Endothelial cell of hepatic sinusoid (primary cell): Measurements from ENCODE around the gene WNK1.
"Not testable (repeated sequence)": the region's sequence is repeated elsewhere in the genome, so short reads cannot be mapped to it uniquely, and the experiment has no call there.

Experiments used
- in situ Hi-C: cut with HindIII; loops from 2 replicates; pipeline ENCODE4 v1.10.0; 2017; ENCODE audit warnings: low sequenced_read_pairs

Gene WNK1

DNA sequence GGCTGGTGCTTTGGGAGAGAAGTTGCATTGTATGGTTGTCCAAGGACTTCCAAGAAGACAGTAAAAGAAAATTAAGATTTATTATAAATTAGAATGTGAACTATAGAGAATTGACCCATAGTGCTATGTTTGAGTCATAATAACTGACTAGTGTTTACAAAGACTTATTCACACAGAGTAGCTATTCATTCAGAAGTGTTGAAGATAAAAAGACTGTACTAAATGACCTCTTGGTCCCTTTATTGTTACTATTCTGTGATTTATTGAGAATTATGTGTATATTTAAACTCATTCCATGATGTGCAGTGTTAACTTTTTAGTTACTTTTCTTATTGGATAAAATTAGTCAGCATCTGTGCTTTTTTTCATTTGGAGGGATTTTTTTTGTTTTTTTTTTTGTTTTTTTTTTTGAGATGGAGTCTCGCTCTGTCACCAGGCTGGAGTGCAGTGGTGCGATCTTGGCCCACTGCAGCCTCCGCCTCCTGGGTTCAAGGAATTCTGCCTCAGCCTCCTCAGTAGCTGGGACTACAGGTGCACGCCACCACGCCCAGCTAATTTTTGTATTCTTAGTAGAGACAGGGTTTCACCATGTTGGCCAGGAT lies 24.5 kb downstream of the WNK1 start:
- in situ Hi-C loops, result loop anchor here (5.0 kb wide), 1 partner anchor 40 kb away; no protein-coding TSS in a partner anchor

DNA sequence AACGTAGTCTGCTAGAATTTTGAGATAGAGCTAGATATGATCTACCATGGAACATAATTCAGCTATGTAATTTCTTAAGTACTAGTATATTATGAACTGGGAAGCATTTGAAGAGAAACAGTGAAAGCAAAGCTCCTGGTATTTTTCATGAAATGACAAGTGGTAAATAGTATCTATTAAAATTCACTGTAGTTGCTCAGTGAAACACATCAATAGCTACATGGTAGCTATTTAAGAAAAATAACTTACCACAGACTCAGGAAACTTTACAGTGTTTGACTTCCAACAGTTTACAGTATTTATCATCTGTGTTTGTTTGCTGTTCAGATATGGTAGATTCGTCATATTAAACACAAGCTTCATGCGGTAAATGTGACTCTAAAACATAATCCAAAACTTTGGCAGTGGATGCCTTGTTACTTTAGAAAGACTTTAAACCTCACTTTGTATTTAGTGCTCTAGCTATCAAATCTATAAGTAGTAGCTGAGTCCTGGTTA lies 25.2 kb downstream of the WNK1 start:
- in situ Hi-C loops, result loop anchor here (5.0 kb wide), 1 partner anchor 40 kb away; no protein-coding TSS in a partner anchor

DNA sequence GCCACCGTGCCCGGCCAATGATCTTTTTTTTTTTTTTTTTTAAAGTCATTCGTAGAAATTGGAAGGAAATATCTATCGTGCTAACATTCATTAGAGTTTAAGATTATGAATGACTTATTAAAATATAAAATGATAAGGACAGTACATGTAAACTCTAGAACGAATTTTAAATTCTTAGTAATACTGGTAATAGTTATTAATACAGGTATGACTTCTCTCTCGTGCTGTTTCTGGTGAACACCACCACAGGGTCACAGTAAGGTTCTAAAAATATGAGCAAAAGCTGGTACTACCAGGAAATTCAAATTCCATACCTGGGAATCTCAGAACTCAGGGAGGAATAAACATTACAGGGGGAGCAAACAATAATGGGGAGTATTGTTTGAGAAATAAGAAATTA lies 26.2 kb downstream of the WNK1 start:
- in situ Hi-C loops, result loop anchor here (5.0 kb wide), 1 partner anchor 41 kb away; no protein-coding TSS in a partner anchor

DNA sequence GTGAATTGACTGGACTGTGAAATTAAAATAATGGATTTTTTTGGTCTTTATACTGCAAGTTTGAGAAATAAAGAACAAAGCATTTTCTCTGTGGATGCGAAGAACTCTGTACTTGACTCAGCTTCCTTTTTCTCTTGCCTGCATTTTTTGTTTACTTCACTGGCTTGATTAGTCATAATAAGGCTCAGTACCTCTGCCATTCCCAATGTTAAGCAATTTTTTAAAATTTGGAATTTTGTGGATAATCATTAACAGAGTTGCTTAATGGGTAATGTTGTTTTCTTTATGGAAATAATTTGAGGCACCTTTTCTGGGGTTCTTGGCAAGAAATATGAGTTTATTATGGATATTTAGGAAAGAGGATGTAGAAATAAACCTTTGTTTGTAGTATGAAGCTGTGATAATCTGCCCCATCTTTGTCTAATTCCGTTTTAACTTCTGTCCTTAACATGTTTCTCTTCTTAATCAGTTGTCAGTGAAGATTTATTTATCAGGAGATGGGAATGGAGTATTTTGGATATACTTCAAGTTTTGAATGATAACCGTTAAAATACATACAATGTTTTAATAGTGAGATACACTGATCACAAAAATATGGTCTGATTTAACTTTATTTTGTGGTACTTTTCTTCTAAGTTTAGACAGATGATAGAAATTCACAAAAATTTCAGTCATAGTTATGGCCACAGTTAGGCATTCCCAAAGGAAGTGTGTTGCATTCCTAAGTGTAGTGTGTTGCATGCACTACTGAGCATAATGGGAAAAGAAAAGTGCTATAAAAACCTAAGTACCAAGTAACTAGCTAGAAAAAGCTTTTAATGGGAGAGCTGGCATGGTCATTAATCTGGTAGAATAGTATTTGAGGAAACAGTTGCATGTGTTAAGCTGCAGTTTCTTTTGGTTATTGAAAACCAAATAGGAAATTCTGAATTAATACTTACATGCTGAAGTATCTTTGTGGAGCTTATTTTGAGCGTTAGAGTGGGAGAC lies 27.7 kb downstream of the WNK1 start:
- in situ Hi-C loops, result loop anchor here (5.0 kb wide), 1 partner anchor 43 kb away; no protein-coding TSS in a partner anchor

DNA sequence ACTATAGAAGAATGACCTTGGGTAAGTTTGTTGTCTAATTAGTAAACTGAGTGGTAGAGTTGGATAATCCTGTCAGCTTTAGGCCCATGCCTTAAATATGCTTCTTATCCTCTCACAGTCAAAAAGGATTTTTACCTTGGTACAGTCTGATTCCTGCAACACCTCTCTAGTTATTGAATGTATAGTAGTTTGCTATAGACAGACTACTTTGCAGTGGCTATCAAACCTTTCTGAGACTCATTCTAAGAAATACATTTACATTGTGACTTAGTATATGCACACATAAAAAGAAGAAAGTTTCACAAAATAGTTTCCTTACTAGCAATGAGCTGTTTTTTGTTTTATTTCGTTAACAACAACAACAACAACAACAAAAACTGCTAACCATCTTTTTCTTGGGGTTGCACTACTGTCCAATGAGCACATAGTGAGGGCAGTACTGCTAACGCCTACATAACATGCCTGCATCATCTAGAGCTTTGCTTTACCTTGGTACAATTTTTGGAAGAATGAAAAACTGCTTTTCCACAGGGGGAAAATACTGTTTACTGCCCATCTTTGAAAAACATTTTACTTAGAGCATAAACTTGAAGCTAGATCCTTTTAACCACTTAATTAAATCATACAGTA lies 28.5 kb downstream of the WNK1 start:
- in situ Hi-C loops, result no loop called here

DNA sequence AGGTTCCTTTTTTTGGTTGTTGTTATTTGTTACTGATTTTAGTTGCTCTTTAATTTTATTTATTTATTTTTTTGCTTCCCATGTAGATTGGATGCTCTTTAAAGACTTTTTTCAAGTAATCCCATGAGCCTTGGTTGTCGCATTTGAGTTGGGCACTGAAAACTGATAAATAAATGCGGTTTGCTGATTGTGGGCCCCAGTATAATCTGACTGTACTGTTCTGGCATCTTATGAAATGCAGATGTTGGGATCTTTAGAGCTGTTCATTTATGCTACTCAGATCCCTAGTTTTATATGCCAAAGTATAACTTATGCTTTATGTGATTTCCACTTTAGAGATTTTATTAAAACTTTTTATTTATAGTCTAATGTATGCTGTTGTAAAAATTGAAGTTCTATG lies 33.3 kb downstream of the WNK1 start:
- in situ Hi-C loops, result no loop called here

DNA sequence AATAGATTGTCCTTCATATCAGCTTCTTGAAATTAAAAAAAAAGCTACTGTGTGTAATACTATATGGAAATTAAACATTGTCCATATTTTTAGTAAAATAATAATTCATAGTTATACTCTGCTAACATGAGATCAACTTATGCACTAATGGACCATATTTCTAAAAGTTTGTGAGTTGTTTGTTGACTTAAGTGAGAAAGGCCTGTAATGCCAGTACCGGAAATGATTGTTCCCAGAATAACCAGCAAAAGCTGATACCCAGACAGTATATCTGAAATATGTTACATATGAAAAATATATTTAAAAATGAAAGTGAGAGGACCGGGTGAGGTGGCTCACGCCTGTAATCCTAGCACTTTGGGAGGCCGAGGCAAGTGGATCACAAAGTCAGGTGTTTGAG lies 35.9 kb downstream of the WNK1 start:
- in situ Hi-C loops, result no loop called here

DNA sequence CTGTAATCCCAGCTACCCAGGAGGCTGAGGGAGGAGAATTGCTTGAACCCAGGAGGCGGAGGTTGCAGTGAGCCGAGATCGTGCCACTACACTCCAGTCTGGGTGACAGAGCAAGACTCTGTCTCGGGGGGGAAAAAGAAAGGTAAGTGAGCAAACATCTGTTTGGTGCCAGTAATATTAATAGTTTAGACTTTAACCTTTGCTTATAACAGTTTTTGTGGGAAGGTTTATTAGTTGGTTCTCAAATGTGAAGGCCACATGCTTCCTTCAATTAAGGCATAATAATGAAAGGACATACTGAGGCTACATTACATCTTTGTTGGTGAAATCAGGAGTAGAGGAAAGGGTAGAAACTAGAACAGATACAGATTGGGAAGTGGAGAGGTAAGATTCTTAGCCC lies 36.4 kb downstream of the WNK1 start:
- in situ Hi-C loops, result not testable (repeated sequence)

DNA sequence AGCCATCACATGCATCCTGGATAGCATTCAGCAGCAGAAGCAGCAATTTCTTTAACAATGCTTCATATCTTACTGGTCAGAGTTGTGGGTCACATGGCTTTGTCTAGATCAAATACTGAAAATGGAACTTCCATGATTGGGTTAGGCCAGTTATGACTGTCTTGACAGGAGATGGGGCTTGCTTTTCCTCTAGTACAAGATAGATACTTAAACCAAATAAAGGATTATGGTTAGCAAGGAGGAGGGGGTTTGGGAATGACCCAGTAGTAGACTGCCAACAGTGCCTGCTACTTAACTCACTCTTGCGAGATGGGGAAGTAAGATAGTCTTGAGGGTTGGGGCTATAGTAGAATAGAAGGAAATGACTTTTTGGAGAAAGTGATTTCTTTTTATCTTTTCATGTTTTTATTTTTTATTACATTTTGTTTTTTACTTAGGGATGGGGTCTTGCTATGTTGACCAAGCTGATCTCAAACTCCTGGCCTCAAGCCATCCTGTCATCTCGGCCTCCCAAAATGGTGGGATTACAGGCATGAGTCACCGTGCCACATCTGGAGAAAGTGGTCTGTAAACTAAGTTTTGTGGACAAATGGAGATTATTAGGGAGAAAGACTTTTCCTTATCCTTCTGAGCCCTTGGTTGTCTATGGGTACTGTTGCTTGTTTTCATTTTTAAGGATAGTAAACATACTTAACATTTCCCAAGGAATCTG lies 37.6 kb downstream of the WNK1 start:
- in situ Hi-C loops, result no loop called here

DNA sequence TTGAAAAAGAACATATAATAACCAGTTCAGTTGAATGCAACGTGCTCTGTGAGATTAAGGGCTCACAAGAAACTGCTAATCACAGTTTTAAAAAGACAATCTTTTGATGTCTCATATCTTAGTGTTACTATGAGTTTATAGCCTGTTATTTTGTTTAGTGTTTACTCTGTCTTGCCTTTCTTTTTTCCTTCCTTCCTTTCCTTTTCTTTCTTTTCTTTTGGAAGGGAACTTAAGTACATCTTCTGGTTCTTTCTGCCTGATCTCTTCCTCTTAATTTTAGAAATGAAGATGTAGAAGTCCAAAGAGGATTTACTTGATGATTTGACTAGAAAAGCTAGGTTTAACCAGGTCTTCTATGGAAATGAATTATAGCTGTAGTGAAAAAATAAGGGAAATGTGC lies 38.2 kb downstream of the WNK1 start:
- in situ Hi-C loops, result no loop called here

DNA sequence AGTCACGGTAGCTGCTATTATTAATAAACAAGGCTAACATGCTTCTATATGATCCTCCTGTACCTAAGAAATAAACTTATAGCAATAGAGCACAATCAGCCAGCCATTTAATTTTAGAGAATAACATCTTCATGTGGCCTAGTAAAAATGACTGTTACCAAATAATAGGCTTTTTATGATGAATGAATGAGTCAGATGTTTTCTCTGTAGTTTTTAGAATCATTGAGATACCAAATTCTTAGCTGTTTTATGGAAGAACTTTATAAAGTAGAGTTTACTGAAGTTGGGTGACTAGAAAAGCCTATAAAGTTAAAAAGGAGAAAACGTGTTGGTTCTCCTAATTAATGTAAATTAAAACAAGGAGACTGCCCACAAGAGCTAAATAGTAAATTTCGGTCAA lies 40.7 kb downstream of the WNK1 start:
- in situ Hi-C loops, result no loop called here

DNA sequence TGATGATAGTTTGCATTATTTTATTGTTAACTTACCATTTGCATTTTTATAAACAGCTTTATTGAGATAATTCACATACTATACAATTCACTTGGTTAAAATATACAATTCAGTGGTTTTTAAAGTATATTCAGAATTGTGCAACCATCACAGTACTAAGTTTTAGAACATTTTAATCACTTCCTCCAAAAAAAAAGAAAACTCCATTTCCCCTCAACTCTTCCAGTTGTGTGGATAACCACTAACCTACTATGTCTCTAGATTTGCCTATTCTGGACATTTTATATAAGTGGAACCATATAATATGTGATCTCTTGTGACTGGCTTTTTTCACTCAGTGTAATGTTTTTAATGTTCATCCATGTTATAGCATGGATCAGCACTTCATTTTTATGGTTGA lies 41.3 kb downstream of the WNK1 start:
- in situ Hi-C loops, result no loop called here

DNA sequence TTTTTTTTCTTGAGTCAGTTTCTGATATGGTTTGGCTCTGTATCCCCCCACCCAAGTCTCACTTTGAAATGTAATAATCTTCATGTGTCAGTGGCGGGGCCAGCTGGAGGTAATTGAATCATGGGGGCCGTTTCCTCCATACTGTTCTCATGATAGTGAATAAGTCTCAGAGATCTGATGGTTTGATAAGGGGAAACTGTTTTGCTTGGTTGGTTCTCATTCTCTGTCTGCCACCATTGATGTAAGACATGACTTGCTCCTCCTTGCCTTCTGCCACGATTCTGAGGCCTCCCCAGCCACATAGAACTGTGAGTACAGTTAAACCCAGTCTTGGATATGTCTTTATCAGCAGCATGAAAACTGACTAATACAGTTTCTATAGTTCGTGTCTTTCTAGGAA lies 42.9 kb downstream of the WNK1 start:
- in situ Hi-C loops, result no loop called here

DNA sequence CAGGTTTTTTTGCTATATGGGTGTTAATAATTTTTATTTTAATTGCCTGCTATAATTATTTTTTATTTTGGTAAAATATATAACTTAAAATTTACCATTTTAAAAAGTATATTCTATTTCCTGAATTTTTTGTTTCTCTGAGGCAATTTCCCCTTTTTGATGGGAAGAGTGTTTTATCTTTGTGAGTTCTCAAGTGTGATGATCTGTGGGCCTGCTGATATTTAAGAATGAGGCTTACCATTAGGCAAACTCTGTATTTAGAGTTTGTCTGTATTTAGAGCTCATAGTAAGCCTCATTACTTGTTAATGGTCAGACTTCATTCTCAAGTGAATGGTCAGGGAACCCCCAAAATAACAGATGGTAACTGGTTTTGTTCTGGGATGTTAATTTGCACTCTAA lies 48.0 kb downstream of the WNK1 start:
- in situ Hi-C loops, result no loop called here

DNA sequence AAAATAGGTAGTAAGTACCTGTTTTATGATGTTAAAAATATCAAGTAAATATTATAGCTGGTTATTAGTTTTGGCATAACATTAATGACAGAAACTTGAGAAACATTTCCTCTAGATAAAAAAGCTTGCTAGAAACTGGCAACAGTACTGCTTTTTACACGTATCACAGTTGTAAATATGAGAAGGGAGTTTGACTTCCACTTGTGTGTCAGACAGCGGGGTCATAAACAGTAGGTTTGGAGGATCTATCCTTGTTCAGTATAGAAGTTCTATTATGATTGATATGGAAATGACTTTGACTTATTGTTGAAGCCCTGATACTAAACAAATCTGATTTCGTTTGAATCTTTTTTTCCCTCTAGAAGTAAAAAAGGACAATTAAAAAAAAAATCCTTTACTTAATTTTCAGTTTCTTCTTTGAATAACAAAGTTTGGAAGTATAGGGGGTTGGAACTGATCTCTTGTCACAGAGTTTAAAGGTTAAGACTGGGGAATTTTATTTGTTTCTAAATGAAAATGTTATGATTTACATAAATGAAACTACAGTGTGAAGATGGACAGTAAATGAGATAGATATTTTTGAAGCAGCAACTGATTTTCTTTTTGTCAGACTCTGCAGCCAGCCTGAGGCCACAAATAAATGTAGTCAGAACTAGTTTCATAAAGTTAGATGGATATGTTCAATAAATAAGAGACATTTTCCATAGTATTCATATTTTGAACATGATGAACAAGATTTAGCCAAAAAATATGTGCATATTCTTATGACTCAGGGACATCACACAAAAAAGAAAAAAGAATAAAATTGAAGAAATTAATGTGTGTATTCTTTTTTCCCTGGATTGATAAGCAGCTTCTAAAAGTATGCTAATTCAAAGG lies 50.1 kb downstream of the WNK1 start:
- in situ Hi-C loops, result no loop called here

DNA sequence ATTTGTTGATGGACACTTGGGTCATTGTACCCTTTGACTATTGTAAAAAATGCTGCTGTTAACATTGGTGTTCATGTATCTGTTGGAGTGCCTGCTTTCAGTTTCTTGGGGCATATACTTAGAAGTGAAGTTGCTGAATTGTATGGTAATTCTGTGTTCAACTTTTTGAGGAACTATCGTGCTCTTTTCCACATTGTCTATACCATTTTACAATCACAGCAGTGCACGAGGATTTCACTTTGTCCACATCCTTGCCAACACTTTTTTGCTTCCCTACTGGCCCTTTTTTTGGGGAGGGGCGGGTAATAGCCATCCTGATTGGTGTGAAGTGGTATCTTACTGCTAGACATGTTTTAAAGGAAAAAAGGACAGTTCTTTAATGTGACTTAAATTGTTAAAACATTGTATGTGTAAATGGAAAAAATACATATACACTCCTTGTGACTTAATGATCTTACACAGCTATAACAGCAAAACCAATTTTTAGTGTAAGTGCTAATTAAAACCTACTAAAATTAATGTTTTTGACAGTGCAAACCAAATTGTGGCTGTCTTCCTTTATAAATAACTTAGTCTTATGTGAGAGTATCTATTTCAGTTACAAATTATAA lies 52.7 kb downstream of the WNK1 start:
- in situ Hi-C loops, result no loop called here

DNA sequence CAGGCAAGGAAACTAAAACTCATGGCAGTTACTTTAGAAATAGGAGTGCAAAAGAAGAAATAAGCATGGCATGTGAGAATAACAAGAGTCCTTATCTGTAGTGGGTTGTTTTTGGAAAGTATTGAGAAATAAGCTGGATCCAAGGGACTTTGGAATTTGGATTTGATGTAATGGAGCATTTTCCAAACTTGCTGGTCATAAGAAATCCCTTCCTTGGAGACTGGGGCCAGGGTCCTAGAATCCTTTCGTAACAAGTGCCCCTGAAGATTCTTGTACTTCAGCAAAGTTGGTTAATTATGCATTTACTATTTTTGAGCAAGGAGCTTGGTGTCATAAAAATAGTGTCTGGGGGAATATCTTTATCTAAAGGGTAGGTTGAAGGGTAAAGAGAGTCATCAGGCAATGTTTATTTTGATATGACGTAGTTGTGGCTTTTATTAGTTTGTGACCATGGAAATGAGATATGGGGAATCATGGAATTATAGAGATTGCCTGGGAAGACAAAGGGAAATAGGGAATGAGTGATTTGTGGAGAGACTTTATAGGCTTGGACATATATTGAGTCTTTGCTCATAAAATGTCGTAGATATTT lies 53.9 kb downstream of the WNK1 start:
- in situ Hi-C loops, result no loop called here

DNA sequence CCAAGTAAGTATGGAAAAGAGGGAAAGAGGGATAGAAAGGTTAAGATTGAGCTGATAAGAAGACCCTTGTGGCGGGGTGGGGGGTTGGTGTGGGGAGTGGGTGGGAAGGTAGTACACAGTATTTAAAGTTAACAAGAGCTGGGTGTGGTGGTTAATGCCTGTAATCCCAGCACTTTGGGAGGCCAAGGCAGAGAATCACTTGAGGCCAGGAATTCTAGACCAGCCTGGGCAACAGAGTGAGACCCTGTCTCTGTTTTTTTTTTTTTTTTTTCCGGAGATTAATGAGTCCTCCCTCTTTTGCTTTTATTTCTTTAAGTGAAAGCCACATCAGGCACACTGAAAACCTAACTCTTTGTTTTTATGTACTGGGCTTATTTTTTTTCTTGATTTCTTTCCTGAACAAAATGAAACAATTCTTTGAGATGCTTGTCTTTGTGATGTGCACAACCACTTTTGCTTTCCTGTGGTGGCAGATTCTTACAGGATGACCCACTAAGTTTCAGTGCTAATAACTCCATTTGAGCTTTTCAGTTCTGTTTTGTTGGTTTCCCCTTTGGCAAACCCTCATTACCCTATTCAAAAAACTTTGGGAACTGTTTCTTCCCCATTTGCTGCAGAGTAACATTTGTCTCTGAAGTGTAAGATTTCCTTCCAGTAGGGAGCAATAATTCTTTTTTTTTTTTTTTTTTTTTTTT lies 54.8 kb downstream of the WNK1 start:
- in situ Hi-C loops, result no loop called here
